Gastrocnemius medialis (tissue), 4 donors: ENCODE measurements around the gene SESN3. TPM values are rescaled to one million over a fixed set of nuclear protein-coding genes. Genes with fewer than 3 reads are reported as not detected.

Experiments
- ATAC-seq, 2 donors: fragments of 150-250 bp; one replicate each; pipeline ENCODE4 v1.9.1; 2016
- DNase-seq, 2 donors: peaks; one replicate each; pipeline ENCODE4 v3.0.0-alpha.2; 2019
- H3K27ac ChIP-seq, 4 donors: fragments of 200-600 bp; sonication (generic); 1 replicate in 1 of 4; 2 replicates in 3 of 4; pipeline ENCODE4 v1.5.1; 2016 to 2018; ENCODE audit warnings: mild to moderate bottlenecking in 2 of 4, moderate library complexity in 1 of 4
- H3K27me3 ChIP-seq, 3 donors: fragments of 200-600 bp; sonication (generic) in 2 of 3; 1 replicate in 1 of 3; 2 replicates in 2 of 3; pipeline versions ENCODE4 v1.5.1 to v1.6.0; 2016 to 2019; ENCODE audit warnings: mild to moderate bottlenecking in 1 of 3, moderate library complexity in 1 of 3
- H3K36me3 ChIP-seq, 2 donors: fragments of 200-600 bp; sonication (generic) in 1 of 2; one replicate each; pipeline ENCODE4 v1.5.1; 2017 to 2018
- H3K4me1 ChIP-seq, 2 donors: fragments of 200-600 bp; sonication (generic) in 1 of 2; one replicate each; pipeline ENCODE4 v1.5.1; 2016 to 2017; ENCODE audit warnings: mild to moderate bottlenecking in 2 of 2
- H3K4me3 ChIP-seq, 4 donors: fragments of 200-600 bp; sonication (generic) in 3 of 4; 1 replicate in 1 of 4; 2 replicates in 3 of 4; pipeline ENCODE4 v1.5.1; 2016 to 2019; ENCODE audit warnings: mild to moderate bottlenecking in 2 of 4
- H3K9me3 ChIP-seq, 3 donors: fragments of 200-600 bp; sonication (generic) in 2 of 3; 1 replicate in 1 of 3; 2 replicates in 2 of 3; pipeline ENCODE4 v1.5.1; 2016 to 2019
- POLR2A ChIP-seq, 2 donors: fragments of 450-650 bp; IDR thresholded peaks; one replicate each; pipeline ENCODE4 v1.6.1; 2017; ENCODE audit warnings: antibody characterized with exemption in 2 of 2, mild to moderate bottlenecking in 2 of 2, moderate library complexity in 2 of 2
- in situ Hi-C, 4 donors: fragments of 200-750 bp; cut with MboI; loops; one replicate each; pipeline versions ENCODE4 v1.15.0 to v1.8.0; 2017; ENCODE audit warnings: low sequenced_read_pairs in 4 of 4
- intact Hi-C: fragments of 100-400 bp; cut with DNase I; formaldehyde crosslinking; loops from one replicate; pipeline ENCODE4 v1.15.1; 2023; ENCODE audit warnings: low total_unique reads
- total RNA-seq, 4 donors: library from RNA; depleted of rRNA; stranded (reverse); fragments of >200 nt; gene quantifications; one replicate each; pipeline versions ENCODE4 v1.1.0 to v1.2.3, GENCODE V29; 2016
- TF ChIP-seq, protein P1 (sequence below), 5 experiments: fragments of 450-650 bp in 3 of 5; fragments of 200-600 bp in 2 of 5; sonication (generic) in 2 of 5; IDR thresholded peaks in 4 of 5; conservative IDR thresholded peaks in 1 of 5; 1 replicate in 4 of 5; 2 replicates in 1 of 5; pipeline ENCODE4 v1.5.1; 2016 to 2019; ENCODE audit warnings: antibody characterized with exemption in 5 of 5, mild to moderate bottlenecking in 3 of 5, moderate library complexity in 3 of 5

SESN3 gene
- total RNA-seq, 4 donors from 2014 or later, result 6.0 to 10.8 (median 7.8) TPM

DNA sequence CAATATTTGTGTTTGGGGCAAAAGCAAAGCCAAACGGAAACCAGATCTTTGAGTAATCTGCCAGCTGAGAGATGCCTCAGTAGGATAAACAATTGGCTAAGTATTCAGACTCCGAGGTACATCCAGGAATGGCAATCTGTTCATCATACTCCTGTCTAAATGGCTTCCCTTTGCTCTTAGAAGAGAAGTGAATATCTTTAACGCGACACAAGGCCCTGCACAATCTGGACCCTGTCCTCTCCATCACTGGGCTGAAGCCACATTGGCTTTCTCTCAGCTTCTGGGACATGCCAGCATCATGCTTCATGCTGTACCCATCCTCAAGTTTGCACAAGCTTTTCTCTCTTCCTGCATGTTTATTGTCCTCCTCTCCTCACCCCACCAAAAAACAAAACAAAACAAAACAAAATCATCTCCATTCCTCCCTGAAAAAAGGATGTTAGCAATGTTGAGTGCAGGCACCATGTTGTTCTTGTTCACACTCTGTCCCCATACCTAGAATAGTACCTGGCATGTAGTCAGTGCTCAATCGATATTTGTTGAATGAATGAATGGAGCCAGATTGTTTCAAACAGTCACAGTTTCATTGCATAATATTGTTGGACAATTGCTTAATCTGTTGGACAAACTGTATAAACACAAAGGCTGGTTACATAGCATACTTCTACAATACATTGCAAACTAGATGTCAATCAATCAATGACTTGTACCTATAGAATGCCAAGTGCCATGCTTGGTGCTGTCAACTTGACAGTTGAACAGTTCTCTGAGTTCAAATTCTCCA, 38.2 kb upstream of the SESN3 start:
- DNase-seq (no peak), ATAC-seq (no peak)
- intact Hi-C loops, result no loop called here
- H3K9me3 ChIP-seq, result no peaks in the 10 kb centered on the region
- no peak overlapping the region for H3K27ac ChIP-seq
- TF ChIP-seq POLR2A (IDR thresholded peaks at IDR 0.05), result no peak
- TF ChIP-seq, protein P1, sequence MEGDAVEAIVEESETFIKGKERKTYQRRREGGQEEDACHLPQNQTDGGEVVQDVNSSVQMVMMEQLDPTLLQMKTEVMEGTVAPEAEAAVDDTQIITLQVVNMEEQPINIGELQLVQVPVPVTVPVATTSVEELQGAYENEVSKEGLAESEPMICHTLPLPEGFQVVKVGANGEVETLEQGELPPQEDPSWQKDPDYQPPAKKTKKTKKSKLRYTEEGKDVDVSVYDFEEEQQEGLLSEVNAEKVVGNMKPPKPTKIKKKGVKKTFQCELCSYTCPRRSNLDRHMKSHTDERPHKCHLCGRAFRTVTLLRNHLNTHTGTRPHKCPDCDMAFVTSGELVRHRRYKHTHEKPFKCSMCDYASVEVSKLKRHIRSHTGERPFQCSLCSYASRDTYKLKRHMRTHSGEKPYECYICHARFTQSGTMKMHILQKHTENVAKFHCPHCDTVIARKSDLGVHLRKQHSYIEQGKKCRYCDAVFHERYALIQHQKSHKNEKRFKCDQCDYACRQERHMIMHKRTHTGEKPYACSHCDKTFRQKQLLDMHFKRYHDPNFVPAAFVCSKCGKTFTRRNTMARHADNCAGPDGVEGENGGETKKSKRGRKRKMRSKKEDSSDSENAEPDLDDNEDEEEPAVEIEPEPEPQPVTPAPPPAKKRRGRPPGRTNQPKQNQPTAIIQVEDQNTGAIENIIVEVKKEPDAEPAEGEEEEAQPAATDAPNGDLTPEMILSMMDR (IDR thresholded peaks at IDR 0.05 in 4 of 5, conservative IDR thresholded peaks at IDR 0.05 in 1 of 5), result no peak
- no peaks in the 10 kb centered on the region for H3K27me3 ChIP-seq
- no peaks in the 10 kb centered on the region for H3K4me1 ChIP-seq
- in situ Hi-C loops, result loop anchor here in 1 of 4 donors (10.0 kb wide), 1 partner anchor 246 kb away; no protein-coding TSS in a partner anchor
- no peaks in the 10 kb centered on the region for H3K36me3 ChIP-seq
- no peak overlapping the region for H3K4me3 ChIP-seq

DNA sequence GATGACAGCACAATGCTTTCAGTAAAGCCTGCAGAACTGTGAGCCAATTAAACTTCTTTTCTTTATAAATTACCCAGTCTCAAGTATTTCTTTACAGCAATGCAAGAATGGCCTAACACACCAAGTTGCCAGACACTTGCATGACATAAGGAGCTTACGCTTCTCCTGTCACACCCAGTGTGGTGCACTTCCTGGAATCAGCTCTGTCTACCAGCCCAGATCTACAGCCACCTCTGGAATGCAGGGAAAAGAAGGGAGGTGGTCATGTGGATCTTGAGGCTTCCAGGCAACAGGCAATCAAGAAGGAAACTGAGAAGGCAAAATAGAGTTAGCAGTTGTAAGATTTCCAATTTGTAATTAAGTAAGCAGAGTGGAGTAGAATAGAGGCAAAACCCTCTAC, 37.4 kb upstream of the SESN3 start:
- Histone ChIP-seq H3K27me3 (no peaks in the 10 kb centered on the region), H3K9me3 (no peaks in the 10 kb centered on the region), H3K4me3 (no peak overlapping the region), H3K4me1 (no peaks in the 10 kb centered on the region), H3K36me3 (no peaks in the 10 kb centered on the region), H3K27ac (no peak overlapping the region)
- intact Hi-C loops, result no loop called here
- no peak for DNase-seq
- in situ Hi-C loops, result loop anchor here in 1 of 4 donors (10.0 kb wide), 1 partner anchor 246 kb away; no protein-coding TSS in a partner anchor
- TF ChIP-seq, protein P1 (IDR thresholded peaks at IDR 0.05 in 4 of 5, conservative IDR thresholded peaks at IDR 0.05 in 1 of 5), result no peak
- TF ChIP-seq POLR2A (IDR thresholded peaks at IDR 0.05), result no peak
- no peak for ATAC-seq

DNA sequence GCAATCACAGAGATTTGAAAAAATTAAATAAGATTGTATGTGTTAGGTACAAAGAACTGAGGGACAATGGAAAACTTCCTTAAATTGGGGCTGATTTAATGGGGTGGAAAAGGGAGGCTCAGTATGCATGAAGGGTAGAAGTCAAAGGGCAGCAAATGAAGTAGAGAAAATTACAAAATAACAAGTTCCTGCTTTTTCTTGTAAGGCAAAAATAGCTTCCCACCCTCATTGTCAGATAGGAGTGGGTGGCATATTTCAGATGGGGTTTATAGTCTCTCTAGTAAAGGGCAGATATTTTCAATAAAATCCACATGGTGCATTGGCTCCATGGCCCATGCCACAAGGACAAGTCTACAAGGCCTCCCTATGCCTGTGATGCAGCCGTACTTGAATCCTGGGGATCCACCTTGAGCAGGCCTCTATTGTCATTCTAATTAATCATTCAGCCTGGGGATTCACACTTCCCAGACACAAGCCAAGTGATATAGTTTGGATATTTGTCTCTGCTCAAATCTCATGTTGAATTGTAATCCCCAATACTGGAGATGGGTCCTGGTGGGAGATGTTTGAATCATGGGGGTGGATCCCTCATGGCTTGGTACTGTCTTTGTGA, 36.7 kb upstream of the SESN3 start:
- Histone ChIP-seq H3K36me3 (no peaks in the 10 kb centered on the region), H3K27ac (peak overlapping the region; percentile 16 to 59 (median 36)), H3K4me3 (no peak overlapping the region), H3K9me3 (no peaks in the 10 kb centered on the region), H3K27me3 (no peaks in the 10 kb centered on the region), H3K4me1 (no peaks in the 10 kb centered on the region)
- DNase-seq (no peak), ATAC-seq (no peak)
- in situ Hi-C loops, result loop anchor here in 1 of 4 donors (10.0 kb wide), 1 partner anchor 247 kb away; no protein-coding TSS in a partner anchor
- intact Hi-C loops, result loop anchor here (2.0 kb wide), 1 partner anchor 71 kb away; no protein-coding TSS in a partner anchor
- TF ChIP-seq POLR2A (IDR thresholded peaks at IDR 0.05), result no peak
- TF ChIP-seq, protein P1 (IDR thresholded peaks at IDR 0.05 in 4 of 5, conservative IDR thresholded peaks at IDR 0.05 in 1 of 5), result no peak

DNA sequence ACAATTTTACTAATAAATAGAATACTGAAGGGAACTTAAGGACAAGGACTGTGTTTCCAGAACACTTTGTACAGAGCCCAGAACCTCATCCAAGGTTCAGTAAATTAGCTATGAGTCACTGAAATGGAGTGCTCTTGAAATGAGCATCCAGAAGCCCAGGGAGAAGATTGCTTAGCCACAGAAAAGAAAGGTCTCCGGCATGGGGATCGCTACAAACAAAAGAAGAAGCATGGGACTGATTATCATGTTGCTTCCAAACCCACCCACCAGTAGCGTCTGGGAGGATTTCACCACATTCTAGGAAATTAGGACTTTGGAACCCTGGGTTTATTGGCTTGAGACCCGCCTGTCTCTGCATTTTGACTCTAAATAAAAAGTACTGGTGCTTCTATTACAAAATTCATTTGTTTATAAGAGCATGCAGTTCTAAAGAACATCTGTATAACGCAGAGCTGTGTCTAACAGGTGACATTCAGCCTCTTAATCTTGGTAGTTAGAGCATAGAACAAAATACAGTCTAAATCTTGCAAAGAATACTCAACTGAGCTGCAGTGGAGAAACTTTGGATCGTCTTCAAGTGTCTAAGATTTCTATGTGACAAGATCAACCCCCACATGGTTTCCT, 35.9 kb upstream of the SESN3 start:
- H3K4me3 ChIP-seq, result no peak overlapping the region
- peak overlapping the region; percentile 47 to 59 (median 51) for H3K27ac ChIP-seq
- H3K9me3 ChIP-seq, result no peaks in the 10 kb centered on the region
- no peaks in the 10 kb centered on the region for H3K36me3 ChIP-seq
- DNase-seq (peak; percentile 19 to 34), ATAC-seq (peak; percentile 83 to 92)
- in situ Hi-C loops (loop anchor here in 1 of 4 donors (10.0 kb wide), 1 partner anchor 248 kb away; no protein-coding TSS in a partner anchor), intact Hi-C loops (loop anchor here (2.0 kb wide), 1 partner anchor 72 kb away; no protein-coding TSS in a partner anchor)
- H3K4me1 ChIP-seq, result no peaks in the 10 kb centered on the region
- H3K27me3 ChIP-seq, result no peaks in the 10 kb centered on the region
- TF ChIP-seq, protein P1 (IDR thresholded peaks at IDR 0.05 in 4 of 5, conservative IDR thresholded peaks at IDR 0.05 in 1 of 5), result no peak
- TF ChIP-seq POLR2A (IDR thresholded peaks at IDR 0.05), result no peak
